GM12874 (cell line): ENCODE data around the gene MARK3.

Source experiments
- TF ChIP-seq, protein P1 (sequence below): IDR thresholded peaks from 2 replicates; pipeline ENCODE4 v1.5.1; 2011; ENCODE audit warnings: low read depth, mild to moderate bottlenecking, control low read depth, low read length, moderate library complexity; ENCODE audit not compliant: insufficient read depth

MARK3 gene

DNA sequence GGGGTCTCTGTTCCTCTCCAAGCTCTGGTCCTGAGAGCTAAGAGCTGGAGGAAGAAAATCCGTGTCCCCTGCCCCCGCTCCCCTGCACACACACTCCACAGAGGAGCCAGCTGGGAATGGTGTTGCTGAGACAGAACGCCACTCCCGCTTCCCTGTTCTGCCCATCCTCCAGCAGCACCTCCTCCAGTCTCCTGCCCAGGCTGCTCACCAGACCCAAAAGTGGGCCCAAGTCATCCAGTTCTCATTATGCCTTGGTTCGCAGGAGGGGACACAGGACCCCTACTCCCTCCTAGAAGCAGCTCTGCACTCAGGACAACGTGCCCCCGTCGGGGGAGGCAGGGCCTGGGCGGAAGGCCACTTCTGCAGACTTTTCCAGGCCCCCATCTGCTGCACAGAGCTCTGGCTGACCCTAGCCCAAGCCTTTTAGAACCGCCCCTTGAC is 143.0 kb downstream of the MARK3 start:
- TF ChIP-seq, protein P1, sequence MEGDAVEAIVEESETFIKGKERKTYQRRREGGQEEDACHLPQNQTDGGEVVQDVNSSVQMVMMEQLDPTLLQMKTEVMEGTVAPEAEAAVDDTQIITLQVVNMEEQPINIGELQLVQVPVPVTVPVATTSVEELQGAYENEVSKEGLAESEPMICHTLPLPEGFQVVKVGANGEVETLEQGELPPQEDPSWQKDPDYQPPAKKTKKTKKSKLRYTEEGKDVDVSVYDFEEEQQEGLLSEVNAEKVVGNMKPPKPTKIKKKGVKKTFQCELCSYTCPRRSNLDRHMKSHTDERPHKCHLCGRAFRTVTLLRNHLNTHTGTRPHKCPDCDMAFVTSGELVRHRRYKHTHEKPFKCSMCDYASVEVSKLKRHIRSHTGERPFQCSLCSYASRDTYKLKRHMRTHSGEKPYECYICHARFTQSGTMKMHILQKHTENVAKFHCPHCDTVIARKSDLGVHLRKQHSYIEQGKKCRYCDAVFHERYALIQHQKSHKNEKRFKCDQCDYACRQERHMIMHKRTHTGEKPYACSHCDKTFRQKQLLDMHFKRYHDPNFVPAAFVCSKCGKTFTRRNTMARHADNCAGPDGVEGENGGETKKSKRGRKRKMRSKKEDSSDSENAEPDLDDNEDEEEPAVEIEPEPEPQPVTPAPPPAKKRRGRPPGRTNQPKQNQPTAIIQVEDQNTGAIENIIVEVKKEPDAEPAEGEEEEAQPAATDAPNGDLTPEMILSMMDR: no peak

DNA sequence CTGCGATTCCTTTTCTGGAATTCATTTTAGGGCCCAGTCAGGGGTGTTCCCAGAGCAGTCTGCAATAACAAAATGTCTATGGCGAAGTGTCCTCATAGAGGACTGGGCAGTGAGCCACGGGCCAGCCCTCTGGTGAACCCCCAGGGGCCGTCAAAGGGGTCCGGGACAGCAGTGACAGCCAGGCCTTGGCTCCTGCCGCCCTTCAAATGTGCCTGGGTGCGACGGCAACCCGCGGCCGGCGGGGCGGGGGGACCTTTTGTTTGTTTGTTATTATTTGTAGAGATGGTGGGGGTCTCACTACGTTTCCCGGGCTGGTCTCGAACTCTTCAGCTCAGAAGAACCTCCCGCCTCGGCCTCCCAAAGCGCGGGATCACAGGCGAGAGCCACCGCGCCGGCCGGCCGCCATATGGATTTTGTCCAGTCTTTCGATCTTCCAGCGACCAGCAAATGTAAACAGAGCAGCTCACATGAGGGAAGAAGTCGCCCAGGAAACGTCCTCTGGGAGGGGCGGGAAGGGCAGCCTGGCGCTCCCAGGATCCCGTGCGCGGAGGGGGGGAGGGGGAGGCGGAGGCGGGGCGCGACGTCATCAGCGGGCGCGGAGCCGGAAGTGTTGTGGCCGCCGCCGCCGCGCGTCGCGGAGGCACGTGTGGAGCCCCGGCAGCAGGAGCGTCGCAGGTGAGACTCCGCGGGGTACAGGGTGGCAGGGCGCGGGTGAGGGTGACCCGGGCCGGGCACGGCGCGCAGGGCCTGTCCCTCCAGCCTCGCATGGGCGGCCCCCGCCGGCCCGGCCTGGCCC is 143.6 kb downstream of the MARK3 start, which contains the start of gene TRMT61A:
Gene TRMT61A (plus strand): TSS at position 610 of the 796 bp plus-strand sequence. CDS start 783 bp downstream, outside the sequence.
- TF ChIP-seq, protein P1: no peak

DNA sequence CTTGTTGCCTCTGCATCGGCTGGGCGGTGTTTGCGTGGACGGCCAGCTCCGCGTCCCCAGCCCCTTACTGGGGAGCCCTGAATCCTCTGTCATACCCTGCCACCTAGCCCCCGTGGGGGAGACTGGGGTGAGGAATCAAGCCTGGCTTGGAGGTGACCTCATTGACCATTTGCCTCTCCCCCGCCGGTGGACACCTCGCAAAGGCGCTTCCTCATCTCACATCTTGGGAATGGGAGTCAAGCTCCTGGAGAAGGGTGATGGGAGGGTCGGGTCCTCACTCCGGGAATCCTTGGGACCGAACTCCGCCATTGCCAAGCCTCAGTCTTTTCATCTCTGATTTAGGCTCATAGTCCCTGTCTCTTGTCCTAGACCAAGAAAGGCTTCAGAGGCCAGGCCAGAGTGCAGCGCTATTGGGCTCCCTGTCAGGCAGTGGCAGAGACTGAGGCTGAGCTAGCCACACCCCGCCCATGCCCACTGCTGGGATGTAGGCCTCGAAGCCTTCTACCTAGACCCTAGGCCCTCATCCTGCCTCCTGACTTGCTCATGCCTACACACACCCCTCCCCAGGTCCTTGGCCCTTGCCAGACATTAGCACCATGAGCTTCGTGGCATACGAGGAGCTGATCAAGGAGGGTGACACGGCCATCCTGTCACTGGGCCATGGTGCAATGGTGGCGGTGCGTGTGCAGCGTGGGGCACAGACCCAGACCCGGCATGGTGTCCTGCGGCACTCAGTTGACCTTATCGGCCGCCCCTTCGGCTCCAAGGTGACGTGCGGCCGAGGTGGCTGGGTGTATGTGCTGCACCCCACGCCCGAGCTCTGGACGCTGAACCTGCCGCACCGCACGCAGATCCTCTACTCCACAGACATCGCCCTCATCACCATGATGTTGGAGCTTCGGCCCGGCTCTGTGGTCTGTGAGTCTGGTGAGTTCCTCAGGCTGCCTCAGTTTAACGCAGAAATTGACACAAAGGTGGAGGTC is 144.5 kb downstream of the MARK3 start:
- TF ChIP-seq, protein P1: no peak

DNA sequence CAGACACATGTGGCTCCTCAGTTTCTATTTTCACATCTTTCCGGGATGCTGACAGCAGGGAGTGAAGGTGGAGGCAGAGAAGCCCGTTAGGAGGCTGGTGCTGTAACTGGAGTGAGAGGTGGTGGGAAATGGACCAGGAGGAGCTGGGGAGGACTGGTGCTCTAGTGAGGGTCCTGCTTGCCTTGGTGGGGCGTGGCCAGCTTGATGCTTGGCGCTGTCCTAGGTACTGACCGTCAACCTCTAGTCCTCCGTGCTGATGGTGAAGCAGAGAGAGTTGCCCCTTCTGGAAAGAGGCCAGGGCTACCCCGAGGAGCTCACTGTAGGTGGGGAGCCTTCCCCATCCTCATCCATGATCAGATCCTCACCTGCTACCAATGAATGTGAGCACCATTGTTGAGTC is 145.2 kb downstream of the MARK3 start:
- TF ChIP-seq, protein P1: no peak

DNA sequence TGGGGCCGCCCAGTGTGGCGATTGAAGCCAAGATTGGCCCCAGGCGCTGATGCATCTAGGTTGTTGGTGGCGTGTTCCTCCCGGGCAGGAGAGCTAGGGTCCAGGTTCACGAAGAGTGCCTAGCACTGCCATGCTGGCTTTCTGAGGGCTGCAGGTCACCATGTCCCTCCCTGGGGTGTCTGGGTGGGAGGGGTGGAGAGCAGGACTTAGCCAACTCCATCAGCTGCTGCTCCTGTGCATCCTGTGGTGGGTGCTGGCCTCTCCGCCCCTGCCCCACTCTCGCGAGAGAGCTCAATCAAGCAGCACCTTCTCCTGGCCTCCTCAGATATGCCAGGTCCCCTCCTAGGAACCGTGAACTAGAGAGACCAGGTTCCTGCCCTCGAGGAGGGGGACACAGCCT is 145.6 kb downstream of the MARK3 start:
- TF ChIP-seq, protein P1: no peak

DNA sequence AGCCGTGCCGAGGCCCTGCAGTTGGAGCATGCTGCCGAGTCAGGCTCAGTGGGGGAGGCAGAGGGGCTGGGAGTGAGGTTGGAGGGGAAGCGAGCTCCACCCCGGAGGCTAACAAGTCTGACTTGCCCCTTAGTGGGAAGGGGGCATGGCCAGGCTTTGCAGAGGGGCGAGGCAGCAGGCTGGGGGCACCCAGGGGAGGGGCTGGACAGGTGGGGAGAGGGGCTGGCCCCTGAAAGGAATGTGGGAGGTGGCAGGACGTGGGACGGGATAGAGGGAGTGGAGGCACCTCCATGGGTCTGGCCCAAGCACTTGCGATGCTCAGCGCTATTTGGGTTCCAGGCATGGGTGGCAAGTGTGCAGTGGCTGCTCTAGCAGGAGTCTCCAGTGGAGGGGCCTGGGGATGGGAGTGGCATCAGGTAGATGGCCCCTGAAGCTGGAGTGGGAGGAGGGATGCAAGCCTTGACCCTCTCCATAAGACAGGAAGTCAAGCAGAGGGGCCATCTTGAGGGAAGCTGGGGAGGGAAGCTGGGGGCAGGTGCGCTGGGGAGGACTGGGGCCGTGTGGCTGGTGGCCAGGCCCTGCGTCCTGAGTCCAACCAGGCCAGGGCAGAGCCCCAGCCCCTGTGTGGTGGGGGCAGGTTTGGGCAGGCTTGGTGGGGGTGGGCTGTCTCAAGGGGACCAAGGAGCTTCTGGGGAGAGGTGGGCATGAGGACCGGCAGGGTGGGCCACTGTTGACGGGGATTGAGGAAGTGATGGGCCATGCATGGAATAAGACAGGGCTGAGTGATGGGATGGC is 146.4 kb downstream of the MARK3 start:
- TF ChIP-seq, protein P1: no peak
